PC-3 (cell line): ENCODE measurements around the gene PAF1.

Source experiments
- CTCF ChIP-seq: fragments of 300-600 bp; sonication (generic); conservative IDR thresholded peaks from 2 replicates; pipeline ENCODE4 v1.5.1; 2017; ENCODE audit warnings: antibody characterized with exemption, low read depth, mild to moderate bottlenecking, low read length
- EZH2 ChIP-seq: fragments of 300-600 bp; sonication (generic); IDR thresholded peaks from one replicate; pipeline ENCODE4 v1.6.1; 2017; ENCODE audit warnings: antibody characterized with exemption, mild to moderate bottlenecking, low read length; ENCODE audit not compliant: unreplicated experiment
- EZH2phosphoT487 ChIP-seq: fragments of 300-600 bp; sonication (generic); IDR thresholded peaks from 2 replicates; pipeline ENCODE4 v1.6.1; 2018; ENCODE audit warnings: mild to moderate bottlenecking, antibody characterized with exemption, low read length, borderline replicate concordance

GRCh38 chr19:39384839-39385568, 5.9 kb downstream of the PAF1 start:
- TF ChIP-seq EZH2: no peak
- no peak for TF ChIP-seq CTCF
- TF ChIP-seq EZH2phosphoT487: no peak
